ENCODE data around the gene OPRD1.
"Not testable (repeated sequence)": the region's sequence is repeated elsewhere in the genome, so short reads cannot be mapped to it uniquely, and the experiment has no call there.

OPRD1 gene

GRCh38 chr1:28853093-28853742 lies 41.2 kb downstream of the OPRD1 start:
- no peak for DNase-seq

- DNase-seq, result not testable (repeated sequence)
These were observed 42.4 kb downstream of the OPRD1 start for GRCh38 chr1:28854406-28854805.

- DNase-seq, result no peak
These were observed 43.1 kb downstream of the OPRD1 start for GRCh38 chr1:28855046-28855445.

- no peak for DNase-seq
These were observed 43.5 kb downstream of the OPRD1 start for GRCh38 chr1:28855469-28855951.

GRCh38 chr1:28855969-28856368 lies 44.0 kb downstream of the OPRD1 start:
- no peak for DNase-seq

GRCh38 chr1:28860332-28861073 lies 48.5 kb downstream of the OPRD1 start:
- DNase-seq, result no peak

- no peak for DNase-seq
These were observed 50.8 kb downstream of the OPRD1 start for GRCh38 chr1:28862571-28863403.

GRCh38 chr1:28864695-28865094 lies 52.7 kb downstream of the OPRD1 start:
- no peak for DNase-seq

GRCh38 chr1:28865997-28866650 lies 54.2 kb downstream of the OPRD1 start:
- DNase-seq, result no peak

- no peak for DNase-seq
These were observed 55.9 kb downstream of the OPRD1 start for GRCh38 chr1:28867850-28868249.

GRCh38 chr1:28869952-28870351 lies 58.0 kb downstream of the OPRD1 start:
- DNase-seq, result no peak

- no peak for DNase-seq
These were observed 59.8 kb downstream of the OPRD1 start for GRCh38 chr1:28871631-28872401.

GRCh38 chr1:28875134-28875533 lies 63.2 kb downstream of the OPRD1 start:
- DNase-seq, result not testable (repeated sequence)

- DNase-seq, result peak; percentile 69 to 78
These were observed 65.3 kb downstream of the OPRD1 start for GRCh38 chr1:28877132-28877781.

GRCh38 chr1:28878796-28879195 lies 66.8 kb downstream of the OPRD1 start:
- DNase-seq, result no peak

GRCh38 chr1:28882009-28882628 lies 70.1 kb downstream of the OPRD1 start:
- DNase-seq, result peak; percentile 73 to 83

- no peak for DNase-seq
These were observed 71.3 kb downstream of the OPRD1 start for GRCh38 chr1:28883242-28883616.

GRCh38 chr1:28885472-28885877 lies 73.5 kb downstream of the OPRD1 start:
- no peak for DNase-seq

- DNase-seq, result no peak
These were observed 74.2 kb downstream of the OPRD1 start for GRCh38 chr1:28885977-28886730.

GRCh38 chr1:28886731-28887418 lies 74.9 kb downstream of the OPRD1 start:
- peak; percentile 91 for DNase-seq

Measured in activated CD4-positive, alpha-beta T cell treated with anti-CD3 and anti-CD28 coated beads for 4 hours (primary cell).